IMR-90 (cell line): ENCODE results near the gene DKK3. TPM values are rescaled to one million over a fixed set of nuclear protein-coding genes. Genes with fewer than 3 reads are reported as not detected.

Experiments
- ATAC-seq: fragments of 200-7000 bp; cut with Tn5 transposase; 2 replicates; pipeline ENCODE4 v1.9.1; 2020; ENCODE audit warnings: low read depth, mild to moderate bottlenecking, moderate library complexity
- BruUV-seq: library from RNA; stranded (reverse); fragments of 400-500 nt; replicated peaks from 2 replicates; lab custom pipeline; 2021; lab: Mats Ljungman, UMichigan
- CTCF ChIA-PET: fragments of 300-600 bp; formaldehyde crosslinking; extraction: SDS; loops from one replicate; lab custom pipeline; 2021; ENCODE audit warnings: antibody characterized with exemption; lab: Yijun Ruan, JAX
- POLR2A ChIA-PET: fragments of 300-600 bp; sonication (Branson Sonifier 250); formaldehyde crosslinking; loops from one replicate; lab custom pipeline; 2022; ENCODE audit warnings: antibody characterized with exemption; ENCODE audit not compliant: unreplicated experiment; lab: Charles Lee
- DNase-seq: peaks from one replicate; pipeline ENCODE4 v3.0.0; 2013
- H2AFZ ChIP-seq: replicated peaks from 2 replicates; pipeline ENCODE3; 2013; ENCODE audit warnings: low read length, mild to moderate bottlenecking; ENCODE audit not compliant: poor library complexity
- H2AK5ac ChIP-seq: 2 replicates; pipeline ENCODE4 v1.6.1; 2013; ENCODE audit warnings: low read depth, low read length, inconsistent platforms
- H2AK9ac ChIP-seq: replicated peaks from 2 replicates; pipeline ENCODE3; 2013; ENCODE audit warnings: mild to moderate bottlenecking, low read depth, low read length, moderate library complexity; ENCODE audit not compliant: poor library complexity
- H2BK120ac ChIP-seq: 2 replicates; pipeline ENCODE4 v1.6.1; 2013; ENCODE audit warnings: low read depth, low read length, inconsistent platforms
- H2BK15ac ChIP-seq: 3 replicates; pipeline ENCODE4 v1.6.1; 2013; ENCODE audit warnings: low read depth, low read length, inconsistent platforms
- H2BK20ac ChIP-seq: 2 replicates; pipeline ENCODE4 v1.6.1; 2013; ENCODE audit warnings: low read depth, mild to moderate bottlenecking, inconsistent platforms, low read length, moderate library complexity
- H2BK5ac ChIP-seq: 2 replicates; pipeline ENCODE4 v1.6.1; 2013; ENCODE audit warnings: mild to moderate bottlenecking, low read depth, low read length, inconsistent platforms; ENCODE audit not compliant: poor library complexity, severe bottlenecking
- H3K14ac ChIP-seq: replicated peaks from 2 replicates; pipeline ENCODE4 v1.6.1; 2013; ENCODE audit warnings: low read depth, low read length, inconsistent platforms
- H3K18ac ChIP-seq: 2 replicates; pipeline ENCODE4 v1.6.1; 2013; ENCODE audit warnings: low read depth, low read length, control low read depth
- H3K23ac ChIP-seq: 2 replicates; pipeline ENCODE4 v1.6.1; 2013; ENCODE audit warnings: low read depth, low read length, inconsistent platforms
- H3K27ac ChIP-seq: 2 replicates; pipeline ENCODE4 v1.5.1; 2013; ENCODE audit warnings: mild to moderate bottlenecking, control low read depth, low read length; ENCODE audit not compliant: insufficient read depth
- H3K27me3 ChIP-seq: 2 replicates; pipeline ENCODE4 v1.6.1; 2013; ENCODE audit warnings: low read length; ENCODE audit not compliant: control insufficient read depth, insufficient read depth
- H3K36me3 ChIP-seq: 2 replicates; pipeline ENCODE4 v1.6.1; 2013; ENCODE audit warnings: low read length, mixed read lengths; ENCODE audit not compliant: control insufficient read depth, insufficient read depth
- H3K4ac ChIP-seq: 2 replicates; pipeline ENCODE4 v1.6.1; 2013; ENCODE audit warnings: low read depth, low read length, inconsistent platforms
- H3K4me1 ChIP-seq: 2 replicates; pipeline ENCODE4 v1.6.1; 2013; ENCODE audit warnings: low read length, mixed read lengths; ENCODE audit not compliant: control insufficient read depth, insufficient read depth
- H3K4me2 ChIP-seq: 2 replicates; pipeline ENCODE4 v1.6.1; 2013; ENCODE audit warnings: low read depth, mild to moderate bottlenecking, control low read depth, low read length, moderate library complexity
- H3K4me3 ChIP-seq: 2 replicates; pipeline ENCODE4 v1.5.1; 2013; ENCODE audit warnings: low read depth, mild to moderate bottlenecking, control low read depth, low read length, moderate library complexity; ENCODE audit not compliant: insufficient read depth
- H3K56ac ChIP-seq: 2 replicates; pipeline ENCODE4 v1.6.1; 2013; ENCODE audit warnings: low read length, inconsistent platforms; ENCODE audit not compliant: insufficient read depth; ENCODE audit errors: extremely low read depth
- H3K79me1 ChIP-seq, 2 experiments: 2 replicates each; pipeline ENCODE4 v1.6.1; 2013; ENCODE audit warnings: low read length in 2 of 2, inconsistent platforms in 1 of 2, low read depth in 1 of 2
- H3K9ac ChIP-seq: 2 replicates; pipeline ENCODE4 v1.6.1; 2013; ENCODE audit warnings: low read depth, low read length, control low read depth
- H3K9me1 ChIP-seq: 2 replicates; pipeline ENCODE4 v1.6.1; 2013; ENCODE audit warnings: low read length, inconsistent platforms; ENCODE audit not compliant: insufficient read depth
- H3K9me3 ChIP-seq: 2 replicates; pipeline ENCODE4 v1.6.1; 2013; ENCODE audit warnings: low read length; ENCODE audit not compliant: control insufficient read depth, insufficient read depth
- H4K20me1 ChIP-seq: 2 replicates; pipeline ENCODE4 v1.6.1; 2013; ENCODE audit warnings: low read length, inconsistent platforms; ENCODE audit not compliant: insufficient read depth
- H4K5ac ChIP-seq: 2 replicates; pipeline ENCODE4 v1.6.1; 2013; ENCODE audit warnings: mild to moderate bottlenecking, low read depth, low read length, control low read depth
- H4K8ac ChIP-seq, 2 experiments: 2 replicates each; pipeline ENCODE4 v1.6.1; 2013; ENCODE audit warnings: low read depth in 2 of 2, low read length in 2 of 2, control low read depth in 1 of 2, inconsistent platforms in 1 of 2
- H4K91ac ChIP-seq: 2 replicates; pipeline ENCODE4 v1.6.1; 2013; ENCODE audit warnings: low read depth, low read length, inconsistent platforms; ENCODE audit not compliant: insufficient read depth
- BHLHE40 ChIP-seq: fragments of 150-350 bp; IDR thresholded peaks from 2 replicates; pipeline ENCODE4 v1.6.1; 2016; ENCODE audit warnings: mild to moderate bottlenecking, low read depth, low read length
- CHD1 ChIP-seq: IDR thresholded peaks from 2 replicates; pipeline ENCODE4 v1.6.1; 2012; ENCODE audit warnings: low read depth, low read length, improper control_type of control experiment
- ELK1 ChIP-seq: fragments of 150-350 bp; IDR thresholded peaks from 2 replicates; pipeline ENCODE4 v1.6.1; 2016; ENCODE audit warnings: low read depth, mild to moderate bottlenecking, low read length, moderate library complexity, borderline replicate concordance
- FOS ChIP-seq: fragments of 150-350 bp; IDR thresholded peaks from 2 replicates; pipeline ENCODE4 v1.6.1; 2016; ENCODE audit warnings: low read depth, low read length
- MAFK ChIP-seq: IDR thresholded peaks from 2 replicates; pipeline ENCODE4 v1.6.1; 2012; ENCODE audit warnings: low read depth, low read length, improper control_type of control experiment
- MAZ ChIP-seq: IDR thresholded peaks from 2 replicates; pipeline ENCODE4 v1.6.1; 2012; ENCODE audit warnings: low read depth, mild to moderate bottlenecking, low read length, improper control_type of control experiment, moderate library complexity, borderline replicate concordance
- RAD21 ChIP-seq: IDR thresholded peaks from 2 replicates; pipeline ENCODE4 v1.6.1; 2012; ENCODE audit warnings: low read length, improper control_type of control experiment
- RCOR1 ChIP-seq: IDR thresholded peaks from 2 replicates; pipeline ENCODE4 v1.6.1; 2012; ENCODE audit warnings: mild to moderate bottlenecking, low read length, improper control_type of control experiment; ENCODE audit not compliant: insufficient replicate concordance
- RFX5 ChIP-seq: IDR thresholded peaks from 2 replicates; pipeline ENCODE4 v1.8.0; 2012; ENCODE audit warnings: low read depth, mild to moderate bottlenecking, low read length, moderate library complexity
- WGBS, 2 experiments: methylation state at CpG; one replicate each; pipeline versions ENCODE4 v1.1.5 to v1.1.7; 2013; ENCODE audit warnings: missing lambda C conversion rate in 2 of 2; ENCODE audit not compliant: insufficient read length in 1 of 2; ENCODE audit errors: extremely low coverage in 2 of 2; 5-methylcytosine and 5-hydroxymethylcytosine counted together
- dilution Hi-C: fragments of 300-500 bp; cut with HindIII; formaldehyde crosslinking; loops from one replicate; pipeline ENCODE4 v1.14.3; 2018; ENCODE audit warnings: low sequenced_read_pairs; ENCODE audit not compliant: unreplicated experiment
- in situ Hi-C: fragments of 300-500 bp; cut with MboI; formaldehyde crosslinking; loops from 3 replicates; pipeline ENCODE4 v1.14.3; 2019; ENCODE audit warnings: low sequenced_read_pairs, inconsistent platforms, mixed read lengths
- intact Hi-C: fragments of 100-400 bp; cut with micrococcal nuclease; formaldehyde crosslinking; loops from 2 replicates; pipeline ENCODE4 v1.10.0; 2022
- polyA plus RNA-seq, 3 experiments: library from polyadenylated mRNA; depleted of rRNA; stranded (reverse); fragments of >200 nt; gene quantifications; 2 replicates each; pipeline ENCODE4 v1.2.3, GENCODE V29; 2012; ENCODE audit warnings: low replicate concordance in 1 of 3
- total RNA-seq: library from RNA; depleted of rRNA; stranded (reverse); fragments of >200 nt; gene quantifications from 2 replicates; pipeline ENCODE4 v1.2.3, GENCODE V29; 2012

The DKK3 gene
- total and polyA plus RNA-seq, 2 of the 4 experiments (the other 2 are of a cell fraction): 453 to 964 TPM

- Histone ChIP-seq H2BK20ac (no peak overlapping the region), H4K5ac (no peak overlapping the region), H3K4me3 (no peak overlapping the region), H4K20me1 (no peaks in the 10 kb centered on the region), H3K27me3 (no peaks in the 10 kb centered on the region), H3K4me1 (no peaks in the 10 kb centered on the region), H4K8ac (no peak overlapping the region), H3K4me2 (no peak overlapping the region), H3K56ac (no peak overlapping the region), H3K27ac (no peak overlapping the region), H3K23ac (no peak overlapping the region), H2AFZ (no peak overlapping the region), H3K18ac (no peak overlapping the region), H2BK120ac (no peak overlapping the region), H2AK9ac (no peak overlapping the region), H3K9ac (no peak overlapping the region), H3K79me1 (peaks cover 9 to 27% of the 10 kb centered on the region in 2 experiments), H3K36me3 (peaks cover 51% of the 10 kb centered on the region), H2BK15ac (no peak overlapping the region), H2AK5ac (no peak overlapping the region), H4K91ac (no peak overlapping the region), H3K9me3 (no peaks in the 10 kb centered on the region), H3K14ac (no peak overlapping the region), H3K9me1 (peaks cover 3% of the 10 kb centered on the region; the same call in 1 of the 2 replicates), H2BK5ac (no peak overlapping the region), H3K4ac (no peak overlapping the region)
- DNase-seq (no peak), ATAC-seq (no peak)
- TF ChIP-seq CHD1: no peak
- no peak for TF ChIP-seq RFX5
- TF ChIP-seq RCOR1: no peak
- no peak for TF ChIP-seq RAD21
- TF ChIP-seq ELK1: no peak
- no peak for TF ChIP-seq BHLHE40
- no peak for TF ChIP-seq MAZ
- no peak for TF ChIP-seq MAFK
- TF ChIP-seq FOS: no peak
- intact Hi-C loops (no loop called here), dilution Hi-C loops (no loop called here), in situ Hi-C loops (no loop called here)
- ChIA-PET POLR2A (no interaction called here), CTCF (no interaction called here)
- no TSS peak for BruUV-seq
- WGBS, 2 experiments: no CpG with 5 or more reads among the region's 1 CpG
These were observed 47.7 kb downstream of the DKK3 start for GRCh38 chr11:11960687-11961086.
